CD4-positive, alpha-beta T cell (primary cell): ENCODE data around the gene SETD1B. TPM values are rescaled to one million over a fixed set of nuclear protein-coding genes. Genes with fewer than 3 reads are reported as not detected.

Experiments
- ATAC-seq: fragments of 200-7000 bp; cut with Tn5 transposase; one replicate; pipeline ENCODE4 v1.10.0; 2022; ENCODE audit warnings: mild to moderate bottlenecking; ENCODE audit not compliant: poor library complexity
- CTCF ChIA-PET: fragments of 350-600 bp; sonication (Branson Sonifier 250); formaldehyde crosslinking; loops from one replicate; lab custom pipeline; 2021; ENCODE audit warnings: antibody characterized with exemption, inconsistent platforms; lab: Charles Lee
- POLR2A ChIA-PET: fragments of 350-600 bp; sonication (Branson Sonifier 250); formaldehyde crosslinking; loops from one replicate; lab custom pipeline; 2021; ENCODE audit warnings: antibody characterized with exemption, inconsistent platforms; lab: Charles Lee
- DNase-seq, 14 experiments: peaks; one replicate each; pipeline ENCODE4 v3.0.0-alpha.2; 2013 to 2020; ENCODE audit warnings: mixed read lengths in 2 of 14
- H3K27ac ChIP-seq, 2 donors: one replicate each; pipeline versions ENCODE4 v1.5.1 to v1.7.0; 2013; ENCODE audit warnings: low read length in 2 of 2, low read depth in 1 of 2, mild to moderate bottlenecking in 1 of 2
- H3K27me3 ChIP-seq, 2 experiments: 1 replicate in 1 of 2; 2 replicates in 1 of 2; pipeline versions ENCODE4 v1.6.1 to v1.7.0; 2013; ENCODE audit warnings: low read length in 2 of 2, control low read depth in 1 of 2, mild to moderate bottlenecking in 1 of 2, moderate library complexity in 1 of 2; ENCODE audit not compliant: insufficient read depth in 2 of 2, control insufficient read depth in 1 of 2
- H3K36me3 ChIP-seq: one replicate; pipeline ENCODE4 v1.6.1; 2013; ENCODE audit warnings: low read length, control low read depth; ENCODE audit not compliant: insufficient read depth
- H3K4me1 ChIP-seq: one replicate; pipeline ENCODE4 v1.6.1; 2013; ENCODE audit warnings: low read length, control low read depth; ENCODE audit not compliant: insufficient read depth
- H3K4me3 ChIP-seq: one replicate; pipeline ENCODE4 v1.5.1; 2013; ENCODE audit warnings: mild to moderate bottlenecking, low read length, moderate library complexity
- H3K9me3 ChIP-seq, 2 experiments: 1 replicate in 1 of 2; 2 replicates in 1 of 2; pipeline versions ENCODE4 v1.6.1 to v1.7.0; 2013; ENCODE audit warnings: low read length in 2 of 2, mild to moderate bottlenecking in 2 of 2, control low read depth in 1 of 2, moderate library complexity in 1 of 2; ENCODE audit not compliant: control insufficient read depth in 1 of 2, insufficient read depth in 1 of 2
- H3K27ac Mint-ChIP-seq: one replicate; pipeline ENCODE4 v1.8.0; 2020; ENCODE audit warnings: mixed read lengths
- H3K27me3 Mint-ChIP-seq: one replicate; pipeline ENCODE4 v1.8.0; 2021; ENCODE audit warnings: mixed read lengths
- H3K36me3 Mint-ChIP-seq: one replicate; pipeline ENCODE4 v1.8.0; 2021; ENCODE audit warnings: low read depth, mixed read lengths
- H3K4me1 Mint-ChIP-seq: one replicate; pipeline ENCODE4 v1.8.0; 2021; ENCODE audit warnings: low read depth, mixed read lengths
- H3K4me3 Mint-ChIP-seq: one replicate; pipeline ENCODE4 v1.8.0; 2020; ENCODE audit warnings: mild to moderate bottlenecking, mixed read lengths
- H3K9me3 Mint-ChIP-seq: one replicate; pipeline ENCODE4 v1.8.0; 2020; ENCODE audit warnings: mixed read lengths
- CTCF ChIP-seq: fragments of 200-600 bp; IDR thresholded peaks from one replicate; pipeline ENCODE4 v1.8.0; 2022; ENCODE audit warnings: antibody characterized with exemption, mild to moderate bottlenecking
- intact Hi-C, 2 experiments: fragments of 100-400 bp; cut with DNase I in 1 of 2; cut with micrococcal nuclease in 1 of 2; formaldehyde crosslinking; loops; one replicate each; pipeline versions ENCODE4 v1.15.1 to v1.9.0; 2023 to 2025; cut with DNase I, micrococcal nuclease
- total RNA-seq, 174 experiments: library from RNA in 2 of 174; stranded (reverse) in 2 of 174; gene quantifications; one replicate each; pipeline ENCODE4 v1.2.3 and lab custom pipeline; 2021 to 2026

Gene SETD1B
- total RNA-seq, 2 experiments from 2014 or later: 146 to 151 TPM

GRCh38 chr12:121791671-121792551, 11.9 kb upstream of the SETD1B start:
- Histone ChIP-seq H3K27ac (peak overlapping the region; percentile 94 to 99), H3K4me3 (peak overlapping the region; percentile 94), H3K27me3 (no peaks in the 10 kb centered on the region), H3K4me1 (peaks cover 94% of the 10 kb centered on the region), H3K9me3 (no peaks in the 10 kb centered on the region), H3K36me3 (peaks cover 25% of the 10 kb centered on the region)
- Mint-ChIP-seq H3K27ac (peak overlapping the region; percentile 97), H3K4me1 (peaks cover 76% of the 10 kb centered on the region), H3K36me3 (peaks cover 72% of the 10 kb centered on the region), H3K4me3 (peak overlapping the region; percentile 90), H3K27me3 (no peaks in the 10 kb centered on the region), H3K9me3 (no peaks in the 10 kb centered on the region)
- intact Hi-C loops: loop anchor here (5.0 kb wide), 2 partner anchors 80 to 165 kb away; partner anchors contain the start of genes TMEM120B (in 2 of the 2) and ORAI1 (in 1 of the 2)
- ChIA-PET POLR2A (interaction anchor here (2.6 to 34.6 kb wide), 6 partner anchors 4 to 165 kb away, joined by 13 to 1869 read pairs (median 61); partner anchors contain the start of genes ORAI1, PSMD9, RHOF and SETD1B), CTCF (interaction anchor here (0.9 to 14.7 kb wide), 5 partner anchors 9 to 97 kb away, joined by 3 to 746 read pairs (median 104); partner anchors contain the start of genes PSMD9 and SETD1B)
- no peak for TF ChIP-seq CTCF
- no peak for ATAC-seq
- peak in 5 of 14 experiments; percentile 44 to 75 (median 63) for DNase-seq

GRCh38 chr12:121792607-121793439, 11.0 kb upstream of the SETD1B start:
- Mint-ChIP-seq H3K4me3 (peak overlapping the region; percentile 90), H3K9me3 (no peaks in the 10 kb centered on the region), H3K27me3 (no peaks in the 10 kb centered on the region), H3K4me1 (peaks cover 73% of the 10 kb centered on the region), H3K27ac (peak overlapping the region; percentile 97), H3K36me3 (peaks cover 70% of the 10 kb centered on the region)
- CTCF ChIA-PET: interaction anchor here (2.2 to 14.7 kb wide), 13 partner anchors 10 to 301 kb away, joined by 7 to 746 read pairs (median 29); partner anchors contain the start of genes PSMD9 and SETD1B
- no peak for TF ChIP-seq CTCF
- DNase-seq: peak in 11 of 14 experiments; percentile 46 to 84 (median 60)
- H3K4me1 ChIP-seq: peaks cover 94% of the 10 kb centered on the region
- H3K27ac ChIP-seq: peak overlapping the region; percentile 94 to 99
- intact Hi-C loops: loop anchor here (5.0 kb wide), 2 partner anchors 81 to 166 kb away; partner anchors contain the start of genes TMEM120B (in 2 of the 2) and ORAI1 (in 1 of the 2)
- POLR2A ChIA-PET: interaction anchor here (0.6 to 34.6 kb wide), 10 partner anchors 5 to 734 kb away, joined by 3 to 1869 read pairs (median 17); partner anchors contain the start of genes KDM2B, KNTC1, ORAI1 and PSMD9
- ATAC-seq: peak; percentile 9
- peaks cover 34% of the 10 kb centered on the region for H3K36me3 ChIP-seq
- H3K9me3 ChIP-seq: no peaks in the 10 kb centered on the region
- H3K27me3 ChIP-seq: no peaks in the 10 kb centered on the region
- peak overlapping the region; percentile 94 for H3K4me3 ChIP-seq
